RWPE2 (cell line): Measurements from ENCODE around the gene OSBPL2.

ENCODE experiments used
- ATAC-seq: fragments of 200-7000 bp; cut with Tn5 transposase; 3 replicates; pipeline ENCODE4 v1.9.1; 2021; ENCODE audit warnings: low read depth
- DNase-seq: peaks from one replicate; pipeline ENCODE4 v3.0.0-alpha.2; 2020; ENCODE audit warnings: low spot score
- H3K27ac ChIP-seq: fragments of 450-650 bp; 2 replicates; pipeline ENCODE4 v1.5.1; 2017; ENCODE audit warnings: mild to moderate bottlenecking; ENCODE audit not compliant: poor library complexity, severe bottlenecking
- H3K27me3 ChIP-seq: fragments of 250-450 bp; sonication (Bioruptor Pico); 2 replicates; pipeline ENCODE4 v1.5.1; 2021; ENCODE audit warnings: mild to moderate bottlenecking, moderate library complexity; ENCODE audit not compliant: insufficient read depth, poor library complexity, severe bottlenecking
- H3K36me3 ChIP-seq: fragments of 250-450 bp; sonication (Bioruptor Pico); 2 replicates; pipeline ENCODE4 v1.5.1; 2020; ENCODE audit warnings: low read depth, mild to moderate bottlenecking, moderate library complexity
- H3K4me1 ChIP-seq: fragments of 250-450 bp; sonication (Bioruptor Pico); 2 replicates; pipeline ENCODE4 v1.5.1; 2021; ENCODE audit warnings: mild to moderate bottlenecking, moderate library complexity; ENCODE audit not compliant: insufficient read depth, poor library complexity, severe bottlenecking
- H3K4me3 ChIP-seq: fragments of 250-450 bp; sonication (Bioruptor Pico); 2 replicates; pipeline ENCODE4 v1.5.1; 2021; ENCODE audit warnings: mild to moderate bottlenecking, moderate library complexity; ENCODE audit not compliant: severe bottlenecking
- H3K9me3 ChIP-seq: fragments of 250-450 bp; sonication (Bioruptor Pico); 2 replicates; pipeline ENCODE4 v1.5.1; 2021; ENCODE audit warnings: mild to moderate bottlenecking, moderate library complexity; ENCODE audit not compliant: severe bottlenecking
- CTCF ChIP-seq: fragments of 450-650 bp; IDR thresholded peaks from one replicate; pipeline ENCODE4 v1.5.1; 2017; ENCODE audit warnings: mild to moderate bottlenecking, moderate library complexity; ENCODE audit not compliant: poor library complexity, severe bottlenecking

Gene OSBPL2

GRCh38 chr20:62297449-62298227 lies 59.3 kb downstream of the OSBPL2 start:
- no peak for TF ChIP-seq CTCF

GRCh38 chr20:62298577-62299249 lies 60.4 kb downstream of the OSBPL2 start:
- Histone ChIP-seq H3K36me3 (peaks cover 30% of the 10 kb centered on the region), H3K4me3 (no peak overlapping the region), H3K27ac (no peak overlapping the region), H3K4me1 (no peaks in the 10 kb centered on the region), H3K27me3 (no peaks in the 10 kb centered on the region), H3K9me3 (no peaks in the 10 kb centered on the region)
- DNase-seq (peak; percentile 86), ATAC-seq (no peak)
- TF ChIP-seq CTCF = no peak

More at GRCh38 chr20:62297449-62298227, 59.3 kb downstream of the OSBPL2 start:
- Histone ChIP-seq H3K36me3 (peaks cover 39% of the 10 kb centered on the region), H3K27ac (no peak overlapping the region), H3K4me3 (no peak overlapping the region), H3K4me1 (no peaks in the 10 kb centered on the region), H3K27me3 (no peaks in the 10 kb centered on the region), H3K9me3 (no peaks in the 10 kb centered on the region)
- no peak for DNase-seq
- no peak for ATAC-seq

- Histone ChIP-seq H3K4me1 (peaks cover 2% of the 10 kb centered on the region), H3K27me3 (no peaks in the 10 kb centered on the region), H3K9me3 (no peaks in the 10 kb centered on the region), H3K27ac (no peak overlapping the region), H3K4me3 (no peak overlapping the region), H3K36me3 (peaks cover 31% of the 10 kb centered on the region)
- DNase-seq (no peak), ATAC-seq (no peak)
- TF ChIP-seq CTCF = no peak
Observed at GRCh38 chr20:62299666-62300236, 61.4 kb downstream of the OSBPL2 start.

GRCh38 chr20:62300319-62300718 lies 62.0 kb downstream of the OSBPL2 start:
- Histone ChIP-seq H3K36me3 (peaks cover 32% of the 10 kb centered on the region), H3K9me3 (no peaks in the 10 kb centered on the region), H3K4me3 (no peak overlapping the region), H3K27ac (no peak overlapping the region), H3K4me1 (peaks cover 8% of the 10 kb centered on the region), H3K27me3 (no peaks in the 10 kb centered on the region)
- TF ChIP-seq CTCF = no peak
- DNase-seq (no peak), ATAC-seq (no peak)
